OCI-LY1 (cell line): ENCODE data around the gene FKBP10.

Experiments
- CTCF ChIP-seq: fragments of 200-600 bp; sonication (generic), shearing (Covaris generic); IDR thresholded peaks from 2 replicates; pipeline ENCODE4 v1.5.1; 2017; ENCODE audit warnings: mild to moderate bottlenecking, antibody characterized with exemption, low read length, moderate library complexity, mixed read lengths
- EZH2 ChIP-seq: fragments of 200-600 bp; sonication (generic), shearing (Covaris generic); IDR thresholded peaks from 2 replicates; pipeline ENCODE4 v1.8.0; 2017; ENCODE audit warnings: borderline replicate concordance, mixed run types, mild to moderate bottlenecking, antibody characterized with exemption, low read length, moderate library complexity, mixed read lengths

DNA sequence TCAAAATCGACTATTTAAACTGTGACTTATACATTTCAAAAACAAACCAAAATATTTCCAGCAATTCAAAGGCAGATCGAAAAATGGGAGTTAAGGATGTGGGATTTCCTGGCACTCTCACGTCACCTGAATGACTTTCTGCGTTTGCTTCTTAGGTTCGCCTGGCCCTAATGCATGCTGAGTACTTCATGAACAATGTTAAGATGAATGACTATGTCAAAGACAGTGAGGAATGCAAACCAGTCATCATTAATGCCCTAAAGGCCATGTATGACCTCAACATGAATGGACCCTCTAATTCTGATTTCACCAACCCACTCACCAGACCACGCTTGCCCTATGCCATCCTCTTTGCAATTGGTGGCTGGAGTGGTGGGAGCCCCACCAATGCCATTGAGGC, 32.2 kb downstream of the FKBP10 start:
- no peak for TF ChIP-seq EZH2
- TF ChIP-seq CTCF: no peak
